A673 (cell line): Measurements from ENCODE around the gene TMEM121. TPM values are rescaled to one million over a fixed set of nuclear protein-coding genes. Genes with fewer than 3 reads are reported as not detected.

Experiments used
- BruUV-seq: library from RNA; stranded (reverse); fragments of 400-500 nt; replicated peaks from 2 replicates; lab custom pipeline; 2021; lab: Mats Ljungman, UMichigan
- CTCF ChIA-PET: fragments of 300-600 bp; sonication (Branson Sonifier 250); formaldehyde crosslinking; loops from one replicate; lab custom pipeline; 2022; ENCODE audit warnings: antibody characterized with exemption; lab: Charles Lee
- POLR2A ChIA-PET: fragments of 300-600 bp; sonication (Branson Sonifier 250); formaldehyde crosslinking; loops from one replicate; lab custom pipeline; 2022; ENCODE audit warnings: antibody characterized with exemption; ENCODE audit not compliant: low non-redundant PET; lab: Charles Lee
- DNase-seq: peaks from one replicate; pipeline ENCODE4 v3.0.0-alpha.2; 2015; ENCODE audit warnings: low spot score
- H3K27ac ChIP-seq: fragments of 200-600 bp; sonication (generic); 2 replicates; pipeline ENCODE4 v1.5.1; 2016; ENCODE audit warnings: mixed run types, low read depth, mild to moderate bottlenecking, mixed read lengths, antibody characterized with exemption, low read length; ENCODE audit not compliant: poor library complexity, severe bottlenecking
- H3K27me3 ChIP-seq: fragments of 200-600 bp; sonication (generic); replicated peaks from 2 replicates; pipeline ENCODE4 v1.6.1; 2017; ENCODE audit warnings: mixed run types, low read depth, mild to moderate bottlenecking, mixed read lengths, antibody characterized with exemption, low read length; ENCODE audit not compliant: insufficient read depth, poor library complexity
- H3K36me3 ChIP-seq: fragments of 200-600 bp; sonication (generic); 2 replicates; pipeline ENCODE4 v1.6.1; 2016; ENCODE audit warnings: mixed run types, mild to moderate bottlenecking, mixed read lengths, antibody characterized with exemption, low read length; ENCODE audit not compliant: insufficient read depth, poor library complexity, severe bottlenecking
- H3K4me1 ChIP-seq: fragments of 200-600 bp; sonication (generic); 2 replicates; pipeline ENCODE4 v1.6.1; 2017; ENCODE audit warnings: mixed run types, mild to moderate bottlenecking, mixed read lengths, antibody characterized with exemption, low read length; ENCODE audit not compliant: insufficient read depth, poor library complexity, severe bottlenecking
- H3K4me3 ChIP-seq: fragments of 200-600 bp; sonication (generic); 2 replicates; pipeline ENCODE4 v1.5.1; 2016; ENCODE audit warnings: low read depth, mixed run types, mild to moderate bottlenecking, mixed read lengths, low read length; ENCODE audit not compliant: poor library complexity, severe bottlenecking
- H3K9me3 ChIP-seq: fragments of 200-600 bp; sonication (generic); 2 replicates; pipeline ENCODE4 v1.6.1; 2016; ENCODE audit warnings: mixed run types, low read depth, mild to moderate bottlenecking, mixed read lengths, antibody characterized with exemption, low read length; ENCODE audit not compliant: poor library complexity, severe bottlenecking
- CTCF ChIP-seq: fragments of 300-800, 200-600 bp; sonication (generic); conservative IDR thresholded peaks from 2 replicates; pipeline ENCODE4 v1.5.1; 2017; ENCODE audit warnings: low read depth, mild to moderate bottlenecking, antibody characterized with exemption, low read length, moderate library complexity, mixed read lengths
- EZH2 ChIP-seq: fragments of 200-600 bp; sonication (generic); IDR thresholded peaks from 2 replicates; pipeline ENCODE4 v1.6.1; 2017; ENCODE audit warnings: borderline replicate concordance, low read depth, mild to moderate bottlenecking, mixed read lengths, antibody characterized with exemption, low read length; ENCODE audit not compliant: poor library complexity, severe bottlenecking
- intact Hi-C: fragments of 100-400 bp; cut with micrococcal nuclease; formaldehyde crosslinking; loops from one replicate; pipeline ENCODE4 v1.10.0; 2022; ENCODE audit not compliant: unreplicated experiment
- total RNA-seq: library from RNA; stranded (reverse); gene quantifications from 2 replicates; pipeline ENCODE4 v1.2.3, GENCODE V29; 2021

Gene TMEM121
- total RNA-seq, 1 experiment from 2014 or later, result 3.1 TPM

- no peaks in the 10 kb centered on the region for H3K9me3 ChIP-seq
- H3K27me3 ChIP-seq, result no peaks in the 10 kb centered on the region
- no peak overlapping the region for H3K27ac ChIP-seq
- no TSS peak for BruUV-seq
- ChIA-PET CTCF (interaction anchor here (0.5 kb wide), 1 partner anchor 821 kb away, joined by 3 read pairs; no protein-coding TSS in a partner anchor), POLR2A (no interaction called here)
- peak overlapping the region; percentile 55 for H3K4me3 ChIP-seq
- DNase-seq, result no peak
- intact Hi-C loops, result loop anchor here (2.0 to 5.0 kb wide), 2 partner anchors 37 to 155 kb away; partner anchors contain the start of gene TEDC1
- H3K4me1 ChIP-seq, result peaks cover 15% of the 10 kb centered on the region
- no peak for TF ChIP-seq EZH2
- no peak for TF ChIP-seq CTCF
- H3K36me3 ChIP-seq, result no peaks in the 10 kb centered on the region
These were observed 1.0 kb downstream of the TMEM121 start for GRCh38 chr14:105527381-105527825.

GRCh38 chr14:105527826-105528585, 1.6 kb downstream of the TMEM121 start:
- peak; percentile 73 for TF ChIP-seq CTCF
- no peak for TF ChIP-seq EZH2
- H3K27ac ChIP-seq, result peak overlapping the region; percentile 58
- POLR2A ChIA-PET, result interaction anchor here (0.7 kb wide), 1 partner anchor 346 kb away, joined by 3 read pairs; no protein-coding TSS in a partner anchor

GRCh38 chr14:105528586-105529318, 2.4 kb downstream of the TMEM121 start:
- Histone ChIP-seq H3K27ac (no peak overlapping the region), H3K36me3 (no peaks in the 10 kb centered on the region), H3K27me3 (no peaks in the 10 kb centered on the region), H3K4me3 (peak overlapping the region; percentile 55), H3K9me3 (no peaks in the 10 kb centered on the region), H3K4me1 (peaks cover 15% of the 10 kb centered on the region)
- ChIA-PET CTCF (interaction anchor here (0.5 to 1.0 kb wide), 7 partner anchors 37 to 573 kb away, joined by 3 to 9 read pairs (median 3); partner anchors contain the start of genes NUDT14 and TEDC1), POLR2A (interaction anchor here (0.7 kb wide), 1 partner anchor 347 kb away, joined by 3 read pairs; no protein-coding TSS in a partner anchor)
- TF ChIP-seq CTCF (no peak), EZH2 (no peak)
- no peak for DNase-seq
- no TSS peak for BruUV-seq
- intact Hi-C loops, result loop anchor here (5.0 kb wide), 1 partner anchor 156 kb away; no protein-coding TSS in a partner anchor

More at GRCh38 chr14:105527826-105528585, 1.6 kb downstream of the TMEM121 start:
- CTCF ChIA-PET, result interaction anchor here (0.5 to 1.0 kb wide), 7 partner anchors 11 to 821 kb away, joined by 3 to 9 read pairs (median 3); partner anchors contain the start of genes NUDT14 and TEDC1
- H3K4me3 ChIP-seq, result peak overlapping the region; percentile 55
- peaks cover 15% of the 10 kb centered on the region for H3K4me1 ChIP-seq
- no peaks in the 10 kb centered on the region for H3K36me3 ChIP-seq
- peak; percentile 85 for DNase-seq
- intact Hi-C loops, result loop anchor here (2.0 to 5.0 kb wide), 2 partner anchors 37 to 156 kb away; partner anchors contain the start of gene TEDC1
- no peaks in the 10 kb centered on the region for H3K27me3 ChIP-seq
- no peaks in the 10 kb centered on the region for H3K9me3 ChIP-seq
- BruUV-seq, result no TSS peak
